Endothelial cell of umbilical vein (primary cell): ENCODE data around the gene ABHD11. TPM values are rescaled to one million over a fixed set of nuclear protein-coding genes. Genes with fewer than 3 reads are reported as not detected.

ENCODE experiments used
- BruUV-seq: library from RNA; stranded (reverse); fragments of 400-500 nt; replicated peaks from 2 replicates; lab custom pipeline; 2021; lab: Mats Ljungman, UMichigan
- CTCF ChIA-PET: fragments of 300-600, 350-600 bp; sonication (Branson Sonifier 250); formaldehyde crosslinking; loops from one replicate; lab custom pipeline; 2021; ENCODE audit warnings: antibody characterized with exemption, inconsistent platforms; lab: Charles Lee
- POLR2A ChIA-PET: fragments of 300-600, 350-600 bp; sonication (Branson Sonifier 250); formaldehyde crosslinking; loops from one replicate; lab custom pipeline; 2021; ENCODE audit warnings: antibody characterized with exemption, inconsistent platforms; lab: Charles Lee
- DNase-seq: peaks from one replicate; pipeline ENCODE4 v3.0.0-alpha.2; 2011; ENCODE audit warnings: low read depth, low spot score
- FAIRE-seq: peaks from 2 replicates; lab custom pipeline; 2011; peaks lifted over from hg19 to GRCh38; lab: Jason Lieb, UNC
- H2AFZ ChIP-seq: 2 replicates; pipeline ENCODE4 v1.6.0; 2012; ENCODE audit warnings: low read depth, low read length, control low read depth, inconsistent platforms
- H3K27ac ChIP-seq: 2 replicates; pipeline ENCODE4 v1.5.1; 2011; ENCODE audit warnings: low read depth, mild to moderate bottlenecking, control low read depth, low read length, moderate library complexity; ENCODE audit not compliant: insufficient read depth
- H3K27me3 ChIP-seq, 2 experiments: 2 replicates each; pipeline versions ENCODE4 v1.6.0 to v1.6.1; 2011; ENCODE audit warnings: low read length in 2 of 2, mixed read lengths in 1 of 2; ENCODE audit not compliant: control insufficient read depth in 2 of 2, insufficient read depth in 2 of 2
- H3K36me3 ChIP-seq, 2 experiments: 2 replicates in 1 of 2; 3 replicates in 1 of 2; pipeline ENCODE4 v1.5.1; 2011; ENCODE audit warnings: low read length in 2 of 2, mild to moderate bottlenecking in 1 of 2, moderate library complexity in 1 of 2; ENCODE audit not compliant: control insufficient read depth in 2 of 2, insufficient read depth in 2 of 2; ENCODE audit errors: extremely low read depth in 1 of 2
- H3K4me1 ChIP-seq: 3 replicates; pipeline ENCODE4 v1.5.1; 2011; ENCODE audit warnings: mild to moderate bottlenecking, low read length; ENCODE audit not compliant: control insufficient read depth, insufficient read depth; ENCODE audit errors: extremely low read depth
- H3K4me2 ChIP-seq: 2 replicates; pipeline ENCODE4 v1.6.1; 2011; ENCODE audit warnings: low read length, control low read depth, mixed read lengths; ENCODE audit not compliant: insufficient read depth
- H3K4me3 ChIP-seq, 3 experiments: fragments of 200-600 bp in 1 of 3; sonication (generic), shearing (Covaris generic) in 1 of 3; replicated peaks in 1 of 3; 2 replicates each; pipeline ENCODE4 v1.5.1; 2011 to 2016; ENCODE audit warnings: control low read depth in 3 of 3, low read length in 3 of 3, mild to moderate bottlenecking in 2 of 3, inconsistent platforms in 1 of 3, low read depth in 1 of 3, moderate library complexity in 1 of 3; ENCODE audit not compliant: insufficient read depth in 1 of 3
- H3K79me2 ChIP-seq: 2 replicates; pipeline ENCODE4 v1.6.0; 2012; ENCODE audit warnings: low read length, inconsistent platforms; ENCODE audit not compliant: control insufficient read depth, insufficient read depth
- H3K9ac ChIP-seq: replicated peaks from 2 replicates; pipeline ENCODE3; 2011; ENCODE audit warnings: low read length, control low read depth; ENCODE audit not compliant: insufficient read depth; ENCODE audit errors: extremely low read depth
- H3K9me1 ChIP-seq: replicated peaks from 3 replicates; pipeline ENCODE4 v1.6.0; 2011; ENCODE audit warnings: mild to moderate bottlenecking, low read length; ENCODE audit not compliant: control insufficient read depth, insufficient read depth; ENCODE audit errors: extremely low read depth
- H3K9me3 ChIP-seq: replicated peaks from 2 replicates; pipeline ENCODE4 v1.5.1; 2012; ENCODE audit warnings: low read length, inconsistent platforms; ENCODE audit not compliant: control insufficient read depth, insufficient read depth
- H4K20me1 ChIP-seq: replicated peaks from 2 replicates; pipeline ENCODE3; 2011; ENCODE audit warnings: mild to moderate bottlenecking, low read length; ENCODE audit not compliant: control insufficient read depth, insufficient read depth; ENCODE audit errors: extremely low read depth
- EZH2 ChIP-seq: IDR thresholded peaks from 2 replicates; pipeline ENCODE4 v1.6.1; 2012; ENCODE audit warnings: borderline replicate concordance, low read depth, mild to moderate bottlenecking, moderate library complexity, low read length, inconsistent platforms; ENCODE audit not compliant: severe bottlenecking
- FOS ChIP-seq: IDR thresholded peaks from 2 replicates; pipeline ENCODE4 v1.6.1; 2011; ENCODE audit warnings: mild to moderate bottlenecking, low read length, moderate library complexity, borderline replicate concordance; ENCODE audit not compliant: insufficient read depth
- GATA2 ChIP-seq: IDR thresholded peaks from 2 replicates; pipeline ENCODE4 v1.7.0; 2011; ENCODE audit warnings: low read depth, mild to moderate bottlenecking, moderate library complexity, mixed read lengths, low read length; ENCODE audit not compliant: insufficient read length, insufficient read depth
- JUN ChIP-seq: IDR thresholded peaks from 2 replicates; pipeline ENCODE4 v1.6.1; 2011; ENCODE audit warnings: borderline replicate concordance, low read depth; ENCODE audit not compliant: insufficient read length, insufficient read depth
- MYC ChIP-seq: IDR thresholded peaks from one replicate; pipeline ENCODE4 v1.6.1; 2011; ENCODE audit warnings: mild to moderate bottlenecking, low read depth, low read length
- POLR2A ChIP-seq: IDR thresholded peaks from 2 replicates; pipeline ENCODE4 v1.6.1; 2012; ENCODE audit warnings: low read depth, mild to moderate bottlenecking, control low read depth, low read length
- POLR2AphosphoS5 ChIP-seq: IDR thresholded peaks from 2 replicates; pipeline ENCODE4 v1.6.1; 2012; ENCODE audit warnings: low read depth, mild to moderate bottlenecking, control low read depth, low read length, moderate library complexity; ENCODE audit not compliant: insufficient read depth
- dilution Hi-C: fragments of 300-500 bp; cut with MboI; formaldehyde crosslinking; loops from one replicate; pipeline ENCODE4 v1.15.0; 2019; ENCODE audit warnings: low sequenced_read_pairs; ENCODE audit not compliant: extremely low pct_ligation_motif_present
- intact Hi-C: fragments of 100-400 bp; cut with micrococcal nuclease; formaldehyde crosslinking; loops from one replicate; pipeline ENCODE4 v1.10.0; 2022
- polyA plus RNA-seq, 4 experiments: library from polyadenylated mRNA; depleted of rRNA in 3 of 4; stranded (reverse) in 3 of 4; unstranded in 1 of 4; fragments of >200 nt; gene quantifications; 2 replicates each; pipeline versions ENCODE4 v1.2.1 to v1.2.3, GENCODE V29; 2011 to 2012; ENCODE audit warnings: missing spikeins in 1 of 4
- total RNA-seq: library from RNA; stranded (reverse); gene quantifications from 2 replicates; pipeline ENCODE4 v1.2.3, GENCODE V29; 2021
- TF ChIP-seq, protein P1 (sequence below), 2 donors: IDR thresholded peaks; 1 replicate in 1 of 2; 2 replicates in 1 of 2; pipeline ENCODE4 v1.5.1; 2011; ENCODE audit warnings: low read length in 2 of 2, mild to moderate bottlenecking in 2 of 2, moderate library complexity in 2 of 2, control low read depth in 1 of 2, inconsistent platforms in 1 of 2, low read depth in 1 of 2; ENCODE audit not compliant: insufficient read depth in 1 of 2; ENCODE audit errors: extremely low read depth in 1 of 2
- TF ChIP-seq, protein P2 (sequence below): IDR thresholded peaks from 2 replicates; pipeline ENCODE4 v1.6.1; 2011; ENCODE audit not compliant: insufficient read depth, insufficient read length

ABHD11 gene
- total and polyA plus RNA-seq, 2 donors (not counting 3 experiments of a cell fraction or from before 2014, with no cell fraction given): 13.3 to 18.4 TPM

DNA sequence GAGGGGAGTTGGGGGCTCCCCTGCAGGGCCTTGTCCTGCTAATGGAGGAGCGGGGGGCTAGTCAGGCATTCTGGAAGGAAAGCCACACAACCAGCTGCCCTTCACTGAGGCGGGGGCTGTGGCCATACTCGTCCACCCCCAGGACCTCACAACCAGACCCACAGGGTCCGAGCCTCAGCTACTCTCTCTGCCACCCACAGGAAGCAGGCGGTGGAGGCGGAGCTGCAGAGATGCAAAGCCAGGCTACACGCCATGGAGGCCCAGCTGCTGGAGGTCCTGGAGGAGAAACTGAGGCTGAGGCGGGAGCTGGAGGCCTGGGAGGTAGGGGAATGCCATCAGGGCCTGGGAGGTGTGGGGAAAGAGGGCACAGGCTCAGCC is 3.1 kb downstream of the ABHD11 start:
- no peaks in the 10 kb centered on the region for H3K79me2 ChIP-seq
- H3K4me1 ChIP-seq: peaks cover 9% of the 10 kb centered on the region
- DNase-seq (no peak), FAIRE-seq (no peak)
- no peak overlapping the region for H2AFZ ChIP-seq
- no peaks in the 10 kb centered on the region for H3K27me3 ChIP-seq
- no peaks in the 10 kb centered on the region for H3K9me3 ChIP-seq
- no peak overlapping the region for H3K4me3 ChIP-seq
- CTCF ChIA-PET: interaction anchor here (0.8 to 5.3 kb wide), 13 partner anchors 9 to 255 kb away, joined by 3 to 106 read pairs (median 5); partner anchors contain the start of gene METTL27
- POLR2A ChIA-PET: interaction anchor here (0.6 kb wide), 1 partner anchor 272 kb away, joined by 3 read pairs; no protein-coding TSS in a partner anchor
- no peaks in the 10 kb centered on the region for H3K9me1 ChIP-seq
- H3K36me3 ChIP-seq: no peaks in the 10 kb centered on the region
- dilution Hi-C loops (no loop called here), intact Hi-C loops (loop anchor here (2.0 kb wide), 2 partner anchors 129 to 213 kb away; partner anchors contain the start of gene BAZ1B)
- no peak overlapping the region for H3K27ac ChIP-seq
- BruUV-seq: no TSS peak
- H4K20me1 ChIP-seq: no peaks in the 10 kb centered on the region
- TF ChIP-seq, protein P1, sequence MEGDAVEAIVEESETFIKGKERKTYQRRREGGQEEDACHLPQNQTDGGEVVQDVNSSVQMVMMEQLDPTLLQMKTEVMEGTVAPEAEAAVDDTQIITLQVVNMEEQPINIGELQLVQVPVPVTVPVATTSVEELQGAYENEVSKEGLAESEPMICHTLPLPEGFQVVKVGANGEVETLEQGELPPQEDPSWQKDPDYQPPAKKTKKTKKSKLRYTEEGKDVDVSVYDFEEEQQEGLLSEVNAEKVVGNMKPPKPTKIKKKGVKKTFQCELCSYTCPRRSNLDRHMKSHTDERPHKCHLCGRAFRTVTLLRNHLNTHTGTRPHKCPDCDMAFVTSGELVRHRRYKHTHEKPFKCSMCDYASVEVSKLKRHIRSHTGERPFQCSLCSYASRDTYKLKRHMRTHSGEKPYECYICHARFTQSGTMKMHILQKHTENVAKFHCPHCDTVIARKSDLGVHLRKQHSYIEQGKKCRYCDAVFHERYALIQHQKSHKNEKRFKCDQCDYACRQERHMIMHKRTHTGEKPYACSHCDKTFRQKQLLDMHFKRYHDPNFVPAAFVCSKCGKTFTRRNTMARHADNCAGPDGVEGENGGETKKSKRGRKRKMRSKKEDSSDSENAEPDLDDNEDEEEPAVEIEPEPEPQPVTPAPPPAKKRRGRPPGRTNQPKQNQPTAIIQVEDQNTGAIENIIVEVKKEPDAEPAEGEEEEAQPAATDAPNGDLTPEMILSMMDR (IDR thresholded peaks at IDR 0.05; ENCODE audit: extremely low read depth in 1 of 2, insufficient read depth in 1 of 2, low read depth in 1 of 2, low read length in 2 of 2): no peak
- no peak for TF ChIP-seq MYC
- TF ChIP-seq, protein P2, sequence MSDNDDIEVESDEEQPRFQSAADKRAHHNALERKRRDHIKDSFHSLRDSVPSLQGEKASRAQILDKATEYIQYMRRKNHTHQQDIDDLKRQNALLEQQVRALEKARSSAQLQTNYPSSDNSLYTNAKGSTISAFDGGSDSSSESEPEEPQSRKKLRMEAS: no peak
- no peak for TF ChIP-seq POLR2A
- TF ChIP-seq FOS: no peak
- TF ChIP-seq EZH2: no peak
- no peak for TF ChIP-seq POLR2AphosphoS5
- no peak for TF ChIP-seq GATA2
- TF ChIP-seq JUN: no peak
- no peak overlapping the region for H3K4me2 ChIP-seq
- H3K9ac ChIP-seq: no peak overlapping the region
